Activated naive CD4-positive, alpha-beta T cell (primary cell): ENCODE results near the gene DYNC1H1.

Source experiments
- DNase-seq, 4 experiments: peaks; one replicate each; lab custom pipeline; 2025; lab: John Stamatoyannopoulos, UW

Gene DYNC1H1

DNA sequence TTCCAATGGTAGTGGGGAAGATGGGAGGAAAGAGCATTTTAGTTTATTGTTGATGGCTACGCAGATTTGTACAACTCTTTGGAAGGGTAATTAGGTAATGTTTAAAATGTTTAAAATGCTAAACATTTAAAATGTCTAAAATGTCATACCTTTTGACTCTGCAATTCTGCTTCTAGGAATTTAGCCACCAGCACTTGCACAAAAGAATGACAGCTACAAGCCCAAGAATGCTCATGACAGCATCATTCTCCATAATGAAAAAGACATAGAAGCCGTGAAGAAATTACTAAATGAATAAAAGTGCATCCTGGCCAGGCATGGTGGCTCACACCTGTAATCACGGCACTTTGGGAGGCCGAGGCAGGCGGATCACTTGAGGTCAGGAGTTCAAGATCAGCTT is 19.9 kb upstream of the DYNC1H1 start:
- DNase-seq = no peak

DNA sequence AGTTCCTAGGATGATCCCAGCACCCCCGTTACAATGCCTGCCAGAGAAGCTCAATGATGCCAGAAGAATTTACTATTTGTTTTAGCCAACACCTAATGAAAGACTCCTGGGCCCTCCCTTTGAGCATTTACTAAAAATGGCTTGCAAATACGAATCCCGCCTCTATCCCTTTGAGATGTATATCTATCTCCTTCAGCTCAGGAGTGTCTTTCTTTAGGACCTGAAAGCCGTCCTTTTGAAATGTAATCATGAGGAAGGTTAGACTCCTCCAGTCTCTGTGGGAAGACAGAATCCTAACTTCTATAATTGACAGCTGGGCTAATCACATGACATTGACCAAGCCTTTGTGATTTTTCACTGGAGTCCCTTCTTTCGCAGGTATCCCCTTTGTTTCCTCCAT is 19.2 kb upstream of the DYNC1H1 start:
- DNase-seq = no peak

DNA sequence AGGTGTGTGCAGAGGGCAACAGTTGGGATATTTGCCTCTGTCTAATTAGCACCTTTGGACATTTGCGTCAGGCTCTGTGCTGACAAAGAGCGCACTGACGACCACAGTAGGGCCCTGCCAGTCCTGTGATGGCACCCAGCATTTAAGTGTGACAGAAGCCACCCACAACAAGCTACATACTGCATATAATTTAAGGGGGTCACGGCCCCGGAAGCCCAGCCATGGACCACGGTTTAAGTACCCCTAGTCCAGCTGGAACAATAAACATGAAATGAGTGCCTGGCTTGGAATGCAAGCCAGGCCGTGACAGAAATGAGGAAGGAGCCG is 16.8 kb upstream of the DYNC1H1 start:
- no peak for DNase-seq

DNA sequence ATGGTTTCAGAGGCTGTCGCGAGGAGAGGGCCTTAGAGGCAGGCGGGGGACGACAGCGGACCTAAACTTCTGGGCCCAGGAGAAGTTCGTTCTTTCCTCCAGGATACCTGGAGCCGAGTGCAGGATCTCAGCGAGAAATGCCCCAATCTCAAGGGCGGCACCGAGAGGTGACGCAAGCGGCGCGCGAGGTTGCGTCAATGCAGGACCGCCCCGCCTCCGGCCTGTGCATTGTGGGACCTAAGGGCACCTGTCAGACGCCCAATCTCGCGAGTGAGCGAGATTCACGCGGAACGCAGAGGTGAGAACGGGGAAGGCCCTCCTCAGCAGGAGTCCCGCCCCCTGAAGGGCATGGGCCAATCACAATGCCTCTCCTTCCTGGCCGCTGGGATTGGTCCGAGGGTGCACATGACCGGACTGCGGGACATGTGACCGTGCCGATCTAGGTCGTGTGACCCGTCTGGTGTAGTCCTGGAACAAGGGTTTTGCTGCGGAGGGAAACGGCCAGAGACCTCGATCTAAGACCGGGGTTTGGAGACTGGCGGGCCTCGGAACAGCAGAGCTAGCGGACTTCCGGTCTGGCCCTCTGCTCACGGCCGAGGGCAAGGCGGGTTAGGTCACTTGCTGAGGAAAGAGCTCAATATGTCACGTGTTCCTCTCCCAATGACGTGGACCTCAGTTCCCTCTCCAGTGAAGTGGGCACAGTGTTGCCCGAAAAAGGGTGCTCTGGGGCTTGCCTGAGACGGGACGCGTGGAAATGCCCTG is 16.3 kb upstream of the DYNC1H1 start:
- peak; percentile 97 to 99 (median 98) for DNase-seq

DNA sequence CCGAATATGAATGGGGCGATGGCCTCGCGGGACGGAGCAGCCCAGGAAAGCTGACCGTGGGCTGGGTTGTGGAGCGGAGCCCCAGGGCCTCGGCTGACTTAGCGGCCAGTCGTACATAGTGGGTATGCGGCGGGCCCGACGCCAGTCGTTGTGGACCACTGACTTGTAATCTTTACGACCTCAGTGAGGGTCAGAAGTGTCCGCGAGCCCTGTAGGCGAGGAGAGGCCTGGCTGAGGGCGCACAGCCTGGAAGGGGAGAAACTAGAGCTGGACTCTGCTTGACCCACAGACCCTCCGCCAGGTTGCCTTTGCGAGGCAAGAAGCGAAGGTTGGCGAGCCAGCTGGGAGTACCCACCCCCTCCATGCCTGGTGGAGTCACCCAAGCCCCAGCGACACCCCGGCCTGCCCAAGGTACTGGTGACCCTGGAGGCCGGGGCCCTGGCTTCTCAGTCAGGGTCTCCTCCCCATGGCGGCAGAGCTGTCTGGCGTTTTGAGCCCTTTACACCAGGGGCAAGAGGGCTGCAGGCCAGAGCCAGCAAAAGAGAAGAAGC is 15.6 kb upstream of the DYNC1H1 start:
- peak in 2 of 4 experiments; percentile 10 to 36 for DNase-seq

DNA sequence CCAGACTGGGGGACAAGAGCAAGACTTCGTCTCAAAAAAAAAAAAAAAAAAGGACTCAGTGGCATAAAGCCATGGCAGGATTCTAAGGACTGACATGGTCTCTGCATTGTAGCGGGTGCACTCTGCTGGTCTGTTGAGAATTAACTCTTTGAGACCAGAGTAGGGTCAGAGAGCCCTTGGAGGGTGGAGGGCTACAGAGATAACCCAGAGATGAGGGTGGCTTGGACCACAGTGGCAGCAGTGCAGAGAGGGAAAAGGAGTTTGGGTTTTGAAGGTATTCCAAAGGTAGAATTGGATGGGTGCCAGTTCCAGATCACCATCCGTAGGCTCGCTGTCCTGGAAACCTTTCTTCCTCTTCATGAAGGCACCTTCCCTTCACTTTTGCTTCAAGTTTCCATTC is 14.3 kb upstream of the DYNC1H1 start:
- no peak for DNase-seq

DNA sequence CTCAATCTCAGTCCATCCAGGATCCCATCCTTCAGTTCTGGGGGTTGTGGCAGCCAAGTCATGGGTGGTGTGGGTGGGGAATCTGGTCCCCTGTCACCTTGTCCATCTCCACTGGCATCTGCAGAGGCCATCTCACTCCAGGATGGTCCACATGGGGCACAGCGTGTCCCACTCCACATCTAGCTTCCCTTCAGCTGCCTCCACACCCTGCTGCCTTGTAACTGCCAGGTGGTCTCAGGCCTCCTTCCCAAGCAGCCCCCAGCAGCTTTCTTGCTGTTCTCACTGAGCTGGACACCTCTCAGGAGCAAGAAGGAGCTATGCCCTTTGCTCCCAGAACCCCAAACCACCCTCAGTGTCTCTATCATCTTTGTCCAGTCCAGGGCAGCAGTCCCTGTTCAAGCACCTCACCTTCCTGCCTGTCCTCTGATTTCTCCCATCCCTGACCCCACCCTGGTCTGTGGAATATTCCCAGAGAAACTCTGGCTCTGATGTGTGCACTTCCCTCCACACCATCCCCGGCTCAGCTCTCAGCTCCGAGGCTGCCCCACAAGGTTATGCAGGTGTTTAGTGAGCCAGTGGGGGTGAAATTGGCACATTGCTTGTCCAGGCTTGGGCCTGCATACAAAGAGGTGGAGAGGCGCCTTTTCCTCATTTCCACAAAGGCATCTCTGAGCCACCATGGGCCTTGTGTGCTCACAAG is 13.7 kb upstream of the DYNC1H1 start:
- no peak for DNase-seq

DNA sequence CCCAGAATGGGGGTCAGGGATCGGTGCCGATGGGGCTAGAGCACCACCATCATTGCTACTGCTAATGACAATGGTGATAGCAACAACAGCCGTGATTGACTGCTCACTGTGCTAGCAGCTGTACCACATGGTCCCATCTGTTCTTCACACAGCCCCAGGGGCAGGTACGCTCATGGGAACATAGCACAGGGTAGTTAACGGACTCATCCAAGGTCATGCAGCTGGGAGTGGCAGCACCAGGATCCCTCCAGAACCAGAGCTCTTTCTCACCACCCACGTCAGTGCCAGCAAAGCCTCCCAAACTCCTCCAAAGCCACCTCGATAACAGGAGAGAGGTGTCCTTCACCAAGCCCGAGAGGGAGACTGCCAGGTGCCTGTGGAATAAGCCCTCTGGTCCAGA is 11.2 kb upstream of the DYNC1H1 start:
- DNase-seq = no peak

DNA sequence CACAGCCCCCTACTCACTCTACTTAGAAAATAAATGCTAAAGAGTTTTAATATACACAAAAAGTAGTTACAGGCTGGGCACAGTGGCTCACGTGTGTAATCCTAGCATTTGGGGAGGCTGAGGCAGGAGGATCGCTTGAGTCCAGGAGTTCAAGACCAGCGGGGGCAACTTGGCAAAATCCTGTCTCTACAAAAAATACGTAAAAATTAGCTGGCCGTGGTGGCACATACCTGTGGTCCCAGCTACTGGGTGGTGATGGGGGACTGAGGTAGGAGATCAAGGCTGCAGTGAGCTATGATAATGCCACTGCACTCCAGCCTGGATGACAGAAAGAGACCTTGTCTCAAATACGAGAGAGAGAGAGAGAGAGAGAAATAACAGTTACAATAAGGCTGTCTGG is 9.9 kb upstream of the DYNC1H1 start:
- DNase-seq = no peak

DNA sequence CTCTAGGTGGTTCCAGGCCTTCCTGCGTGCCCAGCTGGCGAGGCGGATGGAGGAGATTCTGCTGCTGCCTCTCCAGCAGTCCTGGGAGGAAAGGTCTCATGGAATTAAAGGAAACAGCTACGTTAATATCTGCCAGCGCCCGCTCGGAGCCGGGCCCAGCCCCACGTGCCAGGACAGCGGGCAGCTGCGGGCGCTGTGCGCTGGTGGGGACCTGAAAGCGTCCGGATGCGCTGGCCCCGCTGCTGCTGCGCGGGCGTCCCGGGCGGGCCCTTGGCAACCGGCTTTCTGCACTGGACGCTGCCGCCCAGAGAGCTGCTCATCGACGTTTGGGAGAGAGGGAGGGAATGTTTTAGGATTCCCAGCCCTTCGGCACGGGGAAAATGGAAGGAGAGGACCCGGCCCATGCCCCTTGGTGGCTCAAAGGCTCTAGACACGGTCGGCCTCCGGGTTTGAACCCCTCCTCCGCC is 8.6 kb upstream of the DYNC1H1 start:
- DNase-seq = no peak

DNA sequence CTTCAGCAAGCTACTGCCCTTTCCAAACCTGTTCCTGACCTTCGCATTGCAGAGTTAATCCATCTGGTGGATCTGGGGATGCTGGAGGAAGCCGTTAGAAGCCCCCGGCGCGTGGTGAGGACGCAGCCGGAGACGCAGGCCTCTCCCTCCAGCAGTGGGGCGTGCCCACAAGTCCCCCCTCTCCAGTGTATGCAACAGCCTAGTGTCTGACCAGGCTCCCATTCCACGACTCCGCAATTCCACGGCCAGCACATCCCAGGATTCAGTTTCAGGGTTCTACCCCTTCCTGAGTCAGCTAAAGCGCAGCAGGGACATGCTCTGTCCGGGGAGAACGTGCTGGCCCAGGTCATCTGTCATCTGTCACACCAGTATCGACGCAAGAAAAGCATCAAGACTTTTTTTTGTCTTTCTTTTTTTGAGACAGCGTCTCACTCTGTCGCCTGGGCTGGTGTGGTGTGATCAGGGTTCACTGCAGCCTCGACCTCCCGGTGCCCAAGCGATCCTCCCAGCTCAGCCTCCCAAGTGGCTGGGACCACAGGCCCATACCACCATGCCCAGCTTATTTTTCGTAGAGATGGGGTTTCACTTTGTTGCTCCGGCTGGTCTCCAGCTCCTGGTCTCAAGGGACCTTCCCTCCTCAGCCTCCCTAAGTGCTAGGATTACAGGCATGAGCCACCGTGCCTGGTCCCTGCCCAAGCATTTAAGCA is 8.0 kb upstream of the DYNC1H1 start:
- no peak for DNase-seq

DNA sequence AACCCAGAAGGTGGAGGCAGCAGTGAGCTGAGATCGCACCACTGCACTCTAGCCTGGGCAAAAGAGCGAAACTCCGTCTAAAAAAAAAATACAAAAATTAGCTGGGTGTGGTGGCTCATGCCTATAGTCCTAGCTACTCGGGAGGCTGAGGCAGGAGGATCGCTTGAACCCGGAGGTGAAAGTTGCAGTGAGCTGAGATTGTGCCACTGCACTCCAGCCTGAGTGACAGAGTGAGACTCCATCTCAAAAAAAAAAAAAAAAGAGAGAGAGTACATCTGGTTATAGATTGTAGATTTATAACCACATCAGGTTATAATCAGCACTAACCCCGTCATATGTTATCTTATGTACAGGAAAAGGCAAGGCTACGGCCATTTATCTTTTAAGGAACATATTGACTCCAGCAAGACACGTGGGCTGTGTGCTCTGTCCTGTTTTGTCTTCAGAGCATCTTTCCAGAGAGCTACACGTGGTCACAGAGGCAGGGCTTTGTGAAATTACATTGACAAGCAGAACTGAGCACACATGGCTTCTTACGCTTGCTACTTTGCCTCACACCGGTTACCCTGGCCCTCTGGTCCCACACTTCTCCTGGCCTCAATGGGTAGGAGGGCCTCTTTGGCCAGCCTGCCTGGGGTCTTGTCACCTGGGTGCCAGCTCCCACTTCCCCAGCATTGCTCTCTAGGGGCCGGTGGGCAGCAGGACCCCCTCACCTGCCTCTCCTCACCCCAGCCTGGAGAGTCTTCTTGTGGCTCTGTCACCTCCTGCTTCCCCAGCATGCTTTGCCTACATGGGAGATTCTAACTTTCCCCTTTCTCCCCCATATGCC is 6.8 kb upstream of the DYNC1H1 start:
- no peak for DNase-seq

DNA sequence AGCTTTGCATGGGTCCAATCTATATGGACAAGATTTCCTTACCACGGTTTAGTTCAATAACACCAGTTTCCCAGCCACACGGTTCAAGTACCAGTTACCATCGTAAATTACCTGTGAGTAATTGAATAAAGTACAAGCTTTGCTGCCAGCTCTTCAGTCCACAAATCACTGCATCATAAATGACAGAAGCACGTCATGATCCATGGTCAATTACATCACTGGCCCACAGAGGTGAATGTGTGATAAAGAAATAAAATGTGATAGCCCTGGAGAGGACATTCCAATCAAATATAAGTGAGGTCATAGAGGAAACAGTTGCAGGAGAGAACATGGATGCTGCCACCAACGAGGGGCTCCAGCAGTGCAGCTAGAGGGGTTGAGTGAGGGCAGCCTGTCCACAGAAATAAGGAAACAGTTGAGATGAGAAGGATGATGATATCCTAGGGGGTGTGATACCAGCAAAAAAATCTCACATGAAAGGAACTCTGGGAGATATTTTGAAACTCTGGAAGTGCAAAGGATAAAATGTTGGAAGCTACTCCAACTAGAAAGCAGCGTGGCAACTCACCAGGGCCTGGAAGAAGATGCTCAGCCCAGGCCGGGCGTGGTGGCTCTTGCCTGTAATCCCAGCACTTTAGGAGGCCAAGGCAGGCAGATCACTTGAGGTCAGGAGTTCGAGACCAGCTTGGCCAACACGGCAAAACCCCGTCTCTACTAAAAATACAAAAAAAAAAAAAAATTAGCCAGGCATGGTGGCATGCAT is 5.8 kb upstream of the DYNC1H1 start:
- no peak for DNase-seq

DNA sequence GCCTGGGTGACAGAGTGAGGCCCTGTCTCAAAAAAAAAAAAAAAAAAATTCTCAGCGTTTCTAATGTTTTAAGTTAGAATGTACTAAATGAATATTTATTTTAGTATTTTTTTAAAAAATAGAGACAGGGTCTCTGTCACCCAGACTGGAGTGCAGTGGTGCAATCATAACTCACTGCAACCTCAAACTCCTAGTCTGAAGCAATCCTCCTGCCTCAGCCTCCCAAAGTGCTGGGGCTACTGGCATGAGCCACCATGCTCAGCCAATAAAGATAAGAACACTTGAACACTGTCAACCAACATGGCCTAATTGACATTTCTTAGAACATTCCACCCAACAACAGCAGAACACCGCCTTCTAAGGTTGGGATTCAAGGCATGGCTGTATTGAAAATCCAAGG is 5.1 kb upstream of the DYNC1H1 start:
- no peak for DNase-seq

DNA sequence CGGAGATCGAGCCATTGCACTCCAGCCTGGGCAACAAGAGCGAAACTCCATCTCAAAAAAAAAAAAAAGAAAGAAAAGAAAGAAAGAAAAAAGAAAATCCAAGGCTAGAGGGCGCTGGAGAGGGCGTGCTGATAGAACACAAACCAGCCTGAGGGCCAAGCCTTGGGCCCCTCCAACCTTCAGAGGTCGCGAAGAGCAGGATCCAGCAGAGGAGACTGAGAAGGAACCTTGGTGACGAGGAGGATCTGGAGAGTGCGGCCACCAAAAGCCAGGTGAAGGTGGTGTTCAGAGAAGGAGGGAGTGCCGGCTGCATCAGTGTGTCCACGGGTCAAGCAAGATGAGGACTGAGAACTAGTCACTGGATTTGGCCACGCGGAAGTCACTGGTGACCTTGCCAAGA is 4.1 kb upstream of the DYNC1H1 start:
- DNase-seq = no peak

DNA sequence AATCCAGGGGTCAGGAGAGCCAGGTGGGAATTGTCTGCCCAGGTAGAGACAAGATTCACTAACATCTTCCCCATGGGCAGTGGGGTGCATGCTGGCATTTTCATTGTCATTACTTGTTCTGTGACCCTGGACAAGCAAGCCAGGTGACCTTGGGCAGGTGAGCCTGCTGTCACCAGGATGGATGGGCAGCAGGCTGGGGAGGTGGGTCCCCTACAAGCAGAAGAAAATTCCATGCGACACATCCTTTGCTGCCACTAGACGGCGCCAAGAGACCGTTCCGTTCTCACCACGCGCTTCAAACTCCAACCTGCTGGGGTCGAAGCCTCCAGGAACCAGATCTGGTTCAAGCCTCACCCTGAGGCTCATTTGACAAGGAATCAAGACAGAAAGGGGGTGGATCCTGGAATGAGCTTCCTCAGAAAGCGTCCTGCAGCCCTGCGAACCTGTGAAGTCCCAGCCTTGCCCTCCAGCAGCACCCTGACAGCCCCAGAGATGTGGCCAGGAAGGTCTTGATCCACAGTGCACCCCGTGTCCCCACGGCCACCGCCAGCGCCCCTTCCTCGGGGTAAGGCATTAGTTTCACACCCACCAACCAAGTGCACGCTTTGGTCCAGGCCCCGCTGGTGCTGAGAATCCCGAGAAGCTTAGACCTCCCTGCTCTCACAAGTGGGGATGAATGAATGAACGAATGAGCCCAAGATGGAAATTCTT is 3.2 kb upstream of the DYNC1H1 start:
- peak; percentile 33 to 65 (median 47) for DNase-seq

DNA sequence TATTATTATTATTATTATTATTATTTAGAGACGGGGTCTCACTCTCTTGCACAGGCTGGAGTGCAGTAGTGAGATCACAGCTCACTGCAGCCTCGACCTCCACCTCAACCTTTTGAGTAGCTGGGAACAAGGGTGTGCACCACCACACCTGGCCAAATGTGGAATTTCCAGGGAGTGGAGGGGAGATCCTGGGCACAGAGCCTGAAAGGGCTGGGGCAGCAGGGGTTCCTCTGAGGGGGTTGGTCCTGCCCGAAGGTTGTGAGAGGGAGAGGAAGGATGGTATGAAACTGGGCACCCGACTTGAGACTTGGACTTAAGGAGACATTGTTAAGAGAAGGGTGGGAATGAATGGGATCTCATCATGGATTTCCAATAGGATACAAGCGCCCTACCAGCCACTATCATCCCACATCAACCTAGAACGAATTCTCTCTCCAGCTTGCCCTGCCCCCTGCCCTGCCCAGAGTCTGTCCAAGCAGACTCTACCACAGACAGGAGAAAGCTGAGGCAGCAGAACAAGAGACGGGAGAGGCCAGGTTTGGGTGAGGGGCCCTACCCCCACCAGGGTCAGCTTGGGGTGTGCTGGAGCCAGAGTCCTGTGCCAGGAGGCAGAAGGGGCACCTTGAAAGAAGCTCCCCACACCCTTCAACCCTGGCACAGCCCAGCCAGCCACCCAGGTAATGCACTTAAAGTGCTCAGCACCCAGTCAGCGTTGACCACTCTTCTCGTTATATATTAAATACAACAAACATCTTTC is 2.4 kb upstream of the DYNC1H1 start:
- no peak for DNase-seq

DNA sequence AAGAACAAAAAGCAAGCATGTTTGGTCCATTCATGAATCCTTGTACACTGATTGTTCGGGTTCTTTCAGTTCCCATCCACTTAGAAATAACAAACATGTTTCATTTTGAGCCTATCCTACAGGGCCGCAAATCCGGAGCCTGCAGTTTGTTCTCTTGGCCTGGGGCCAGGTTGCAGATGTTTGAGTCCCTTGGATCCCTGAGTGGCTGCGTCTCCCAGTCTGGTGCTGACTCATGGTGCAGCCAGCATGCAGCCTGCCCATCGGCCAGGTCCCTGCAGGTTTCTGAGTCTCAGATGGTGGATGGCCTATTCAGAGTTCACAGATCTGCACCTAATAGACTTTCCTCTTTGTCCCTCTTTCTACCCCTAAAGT is 1.9 kb upstream of the DYNC1H1 start:
- no peak for DNase-seq

DNA sequence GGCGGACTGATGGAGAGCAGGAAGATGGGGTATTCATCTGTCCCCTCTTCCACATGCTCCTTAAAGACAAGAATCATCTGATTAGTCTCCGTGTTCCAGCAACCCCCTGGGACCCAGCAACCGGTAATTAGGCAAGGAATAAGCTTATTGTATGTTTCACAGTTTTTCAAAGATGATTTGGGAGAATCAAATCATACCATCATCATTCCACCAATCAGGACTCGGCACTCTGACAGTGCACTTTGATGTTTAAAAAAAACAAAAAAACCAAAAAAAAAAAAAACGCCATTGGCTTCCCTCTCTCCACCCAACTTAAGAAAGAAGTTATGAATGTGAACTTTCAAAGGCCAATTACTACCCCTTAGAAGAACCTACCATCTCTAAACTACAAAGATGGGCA is 1.3 kb upstream of the DYNC1H1 start:
- no peak for DNase-seq
